HUES48 (cell line): ENCODE measurements around the gene PDE9A.
A peak's percentile ranks its signal among the peaks of the same experiment; 100 is the strongest.

Experiments
- H3K27ac ChIP-seq: one replicate; pipeline ENCODE4 v1.7.0; 2013; ENCODE audit warnings: low read depth, low read length, inconsistent platforms
- H3K27me3 ChIP-seq: 2 replicates; pipeline ENCODE4 v1.6.1; 2013; ENCODE audit warnings: mild to moderate bottlenecking, low read length; ENCODE audit not compliant: control insufficient read depth, insufficient read depth
- H3K36me3 ChIP-seq: 2 replicates; pipeline ENCODE4 v1.6.1; 2013; ENCODE audit warnings: low read length; ENCODE audit not compliant: control insufficient read depth, insufficient read depth
- H3K4me1 ChIP-seq: 2 replicates; pipeline ENCODE4 v1.6.1; 2013; ENCODE audit warnings: mild to moderate bottlenecking, low read length; ENCODE audit not compliant: control insufficient read depth, insufficient read depth
- H3K4me3 ChIP-seq: 2 replicates; pipeline ENCODE4 v1.5.1; 2013; ENCODE audit warnings: mild to moderate bottlenecking, low read depth, low read length
- H3K9ac ChIP-seq: 2 replicates; pipeline ENCODE4 v1.6.1; 2013; ENCODE audit warnings: mild to moderate bottlenecking, low read depth, low read length, moderate library complexity
- H3K9me3 ChIP-seq: 2 replicates; pipeline ENCODE4 v1.6.1; 2013; ENCODE audit warnings: low read length; ENCODE audit not compliant: control insufficient read depth, insufficient read depth

The PDE9A gene

GRCh38 chr21:42777064-42777756 is 123.8 kb downstream of the PDE9A start:
- peaks cover 30% of the 10 kb centered on the region for H3K36me3 ChIP-seq
- H3K9ac ChIP-seq: 0 out of 2 replicates have a peak overlapping the region, but pooled peaks have one; percentile 20
- H3K4me3 ChIP-seq: no peak overlapping the region
- no peak overlapping the region for H3K27ac ChIP-seq
- H3K4me1 ChIP-seq: peaks cover 17% of the 10 kb centered on the region
- peaks cover 20% of the 10 kb centered on the region for H3K27me3 ChIP-seq
- no peaks in the 10 kb centered on the region for H3K9me3 ChIP-seq

GRCh38 chr21:42777757-42778344 is 124.4 kb downstream of the PDE9A start:
- Histone ChIP-seq H3K27ac (no peak overlapping the region), H3K4me1 (peaks cover 19% of the 10 kb centered on the region), H3K4me3 (no peak overlapping the region), H3K9ac (no peak overlapping the region), H3K36me3 (peaks cover 26% of the 10 kb centered on the region), H3K9me3 (no peaks in the 10 kb centered on the region), H3K27me3 (peaks cover 23% of the 10 kb centered on the region)

GRCh38 chr21:42779431-42779861 is 126.0 kb downstream of the PDE9A start:
- H3K36me3 ChIP-seq: peaks cover 16% of the 10 kb centered on the region
- no peaks in the 10 kb centered on the region for H3K9me3 ChIP-seq
- H3K9ac ChIP-seq: no peak overlapping the region
- H3K4me1 ChIP-seq: peaks cover 27% of the 10 kb centered on the region
- H3K27me3 ChIP-seq: peaks cover 25% of the 10 kb centered on the region
- peak overlapping the region; percentile 42 for H3K27ac ChIP-seq
- no peak overlapping the region for H3K4me3 ChIP-seq

GRCh38 chr21:42780617-42781016 is 127.2 kb downstream of the PDE9A start:
- Histone ChIP-seq H3K4me1 (peaks cover 27% of the 10 kb centered on the region), H3K4me3 (peak overlapping the region; percentile 65)

GRCh38 chr21:42781150-42781970 is 127.9 kb downstream of the PDE9A start:
- Histone ChIP-seq H3K4me3 (peak overlapping the region; percentile 65), H3K9ac (no peak overlapping the region)

More at GRCh38 chr21:42780617-42781016, 127.2 kb downstream of the PDE9A start:
- H3K27ac ChIP-seq: no peak overlapping the region
- no peak overlapping the region for H3K9ac ChIP-seq
- peaks cover 25% of the 10 kb centered on the region for H3K27me3 ChIP-seq
- H3K36me3 ChIP-seq: peaks cover 10% of the 10 kb centered on the region
- no peaks in the 10 kb centered on the region for H3K9me3 ChIP-seq

GRCh38 chr21:42781971-42782722 is 128.7 kb downstream of the PDE9A start:
- Histone ChIP-seq H3K27me3 (peaks cover 25% of the 10 kb centered on the region), H3K9me3 (no peaks in the 10 kb centered on the region), H3K4me3 (no peak overlapping the region), H3K4me1 (peaks cover 27% of the 10 kb centered on the region), H3K36me3 (no peaks in the 10 kb centered on the region), H3K9ac (no peak overlapping the region), H3K27ac (no peak overlapping the region)

More at GRCh38 chr21:42781150-42781970, 127.9 kb downstream of the PDE9A start:
- Histone ChIP-seq H3K36me3 (peaks cover 3% of the 10 kb centered on the region), H3K27me3 (peaks cover 25% of the 10 kb centered on the region), H3K4me1 (peaks cover 27% of the 10 kb centered on the region), H3K9me3 (no peaks in the 10 kb centered on the region), H3K27ac (peak overlapping the region; percentile 41)

GRCh38 chr21:42782723-42783242 is 129.4 kb downstream of the PDE9A start:
- no peak overlapping the region for H3K9ac ChIP-seq

GRCh38 chr21:42784276-42784675 is 130.9 kb downstream of the PDE9A start:
- Histone ChIP-seq H3K27ac (no peak overlapping the region), H3K36me3 (no peaks in the 10 kb centered on the region), H3K27me3 (peaks cover 25% of the 10 kb centered on the region), H3K4me1 (peaks cover 26% of the 10 kb centered on the region), H3K9ac (no peak overlapping the region), H3K4me3 (no peak overlapping the region), H3K9me3 (no peaks in the 10 kb centered on the region)

More at GRCh38 chr21:42782723-42783242, 129.4 kb downstream of the PDE9A start:
- peaks cover 25% of the 10 kb centered on the region for H3K27me3 ChIP-seq
- H3K9me3 ChIP-seq: no peaks in the 10 kb centered on the region
- peaks cover 27% of the 10 kb centered on the region for H3K4me1 ChIP-seq
- H3K36me3 ChIP-seq: no peaks in the 10 kb centered on the region
- H3K4me3 ChIP-seq: no peak overlapping the region
- no peak overlapping the region for H3K27ac ChIP-seq

GRCh38 chr21:42784896-42785451 is 131.6 kb downstream of the PDE9A start:
- no peaks in the 10 kb centered on the region for H3K9me3 ChIP-seq
- peaks cover 18% of the 10 kb centered on the region for H3K27me3 ChIP-seq
- no peaks in the 10 kb centered on the region for H3K36me3 ChIP-seq
- H3K9ac ChIP-seq: no peak overlapping the region
- no peak overlapping the region for H3K4me3 ChIP-seq
- H3K4me1 ChIP-seq: peaks cover 20% of the 10 kb centered on the region
- no peak overlapping the region for H3K27ac ChIP-seq
